DOHH2 (cell line): ENCODE results near the gene GCFC2.
"Not testable (repeated sequence)": the region's sequence is repeated elsewhere in the genome, so short reads cannot be mapped to it uniquely, and the experiment has no call there.

Experiments used
- H3F3A ChIP-seq: fragments of 200-600 bp; sonication (generic), shearing (Covaris generic); 2 replicates; pipeline ENCODE4 v1.6.0; 2016; ENCODE audit warnings: antibody characterized with exemption, mild to moderate bottlenecking; ENCODE audit not compliant: control insufficient read depth, insufficient read depth
- H3K27ac ChIP-seq: fragments of 200-600 bp; sonication (generic); 2 replicates; pipeline ENCODE4 v1.5.1; 2014; ENCODE audit warnings: low read depth, mild to moderate bottlenecking, low read length, moderate library complexity
- H3K27me3 ChIP-seq: fragments of 200-600 bp; sonication (generic); 2 replicates; pipeline ENCODE4 v1.6.1; 2014; ENCODE audit warnings: mild to moderate bottlenecking, low read length, mixed read lengths; ENCODE audit not compliant: control insufficient read depth
- H3K36me3 ChIP-seq: fragments of 200-600 bp; sonication (generic); 2 replicates; pipeline ENCODE4 v1.6.1; 2014; ENCODE audit warnings: mild to moderate bottlenecking, low read length, moderate library complexity, mixed read lengths; ENCODE audit not compliant: control insufficient read depth
- H3K4me1 ChIP-seq: fragments of 200-600 bp; sonication (generic); 2 replicates; pipeline ENCODE4 v1.6.1; 2014; ENCODE audit warnings: mild to moderate bottlenecking, low read length, mixed read lengths; ENCODE audit not compliant: control insufficient read depth
- H3K4me2 ChIP-seq: fragments of 200-600 bp; sonication (generic); 2 replicates; pipeline ENCODE4 v1.6.0; 2014; ENCODE audit warnings: mild to moderate bottlenecking, low read length, moderate library complexity
- H3K4me3 ChIP-seq: fragments of 200-600 bp; sonication (generic); 2 replicates; pipeline ENCODE4 v1.5.1; 2014; ENCODE audit warnings: mild to moderate bottlenecking, low read length, mixed read lengths
- H3K79me2 ChIP-seq: fragments of 200-600 bp; sonication (generic); 2 replicates; pipeline ENCODE4 v1.6.1; 2014; ENCODE audit warnings: mild to moderate bottlenecking, low read length, mixed read lengths; ENCODE audit not compliant: control insufficient read depth
- H3K9me2 ChIP-seq: fragments of 200-600 bp; sonication (generic); replicated peaks from 2 replicates; pipeline ENCODE4 v1.6.1; 2014; ENCODE audit warnings: mild to moderate bottlenecking, low read length, mixed read lengths; ENCODE audit not compliant: control insufficient read depth
- H3K9me3 ChIP-seq: fragments of 200-600 bp; sonication (generic); 2 replicates; pipeline ENCODE4 v1.6.1; 2014; ENCODE audit warnings: antibody characterized with exemption, low read length, mixed read lengths; ENCODE audit not compliant: control insufficient read depth, insufficient read depth
- H4K20me1 ChIP-seq: fragments of 200-600 bp; sonication (generic); 2 replicates; pipeline ENCODE4 v1.6.0; 2014; ENCODE audit warnings: low read depth, mild to moderate bottlenecking, antibody characterized with exemption, low read length, moderate library complexity; ENCODE audit not compliant: control insufficient read depth, insufficient read depth
- EZH2phosphoT487 ChIP-seq: fragments of 200-600 bp; sonication (generic); IDR thresholded peaks from 2 replicates; pipeline ENCODE4 v1.6.1; 2017; ENCODE audit warnings: borderline replicate concordance, mild to moderate bottlenecking, antibody characterized with exemption, low read length, moderate library complexity, mixed read lengths
- TF ChIP-seq, protein P1 (sequence below): fragments of 200-600 bp; sonication (generic); IDR thresholded peaks from one replicate; pipeline ENCODE4 v1.5.1; 2014; ENCODE audit warnings: antibody characterized with exemption, mild to moderate bottlenecking, low read depth, low read length; ENCODE audit not compliant: poor library complexity, severe bottlenecking

Gene GCFC2

DNA sequence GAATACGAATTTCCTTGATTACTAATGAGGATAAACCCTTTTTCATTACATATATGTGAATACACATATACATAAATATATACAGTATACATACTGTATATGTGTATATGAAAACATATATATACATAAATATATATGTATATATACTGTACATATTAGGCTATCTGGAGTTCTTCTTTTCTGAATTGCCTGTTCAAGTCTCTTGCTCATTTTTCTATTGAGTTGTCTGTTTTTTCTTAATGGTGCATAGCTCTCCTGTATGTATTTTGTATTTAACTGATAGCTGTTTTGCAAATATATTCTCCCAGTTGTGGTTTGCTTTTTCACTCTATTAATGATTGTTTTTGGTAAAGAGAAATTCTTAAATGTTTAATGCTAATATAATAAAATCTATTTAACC lies 8.9 kb upstream of the GCFC2 start:
- Histone ChIP-seq H3K27me3 (peaks cover 12% of the 10 kb centered on the region), H3K79me2 (no peaks in the 10 kb centered on the region), H3K4me2 (no peak overlapping the region), H3K36me3 (no peaks in the 10 kb centered on the region), H3K4me1 (no peaks in the 10 kb centered on the region), H3K27ac (no peak overlapping the region), H3F3A (0 out of 2 replicates have a peak, but pooled peaks cover 3% of the 10 kb centered on the region), H3K9me3 (no peaks in the 10 kb centered on the region), H3K9me2 (no peaks in the 10 kb centered on the region), H4K20me1 (no peaks in the 10 kb centered on the region), H3K4me3 (no peak overlapping the region)
- TF ChIP-seq, protein P1, sequence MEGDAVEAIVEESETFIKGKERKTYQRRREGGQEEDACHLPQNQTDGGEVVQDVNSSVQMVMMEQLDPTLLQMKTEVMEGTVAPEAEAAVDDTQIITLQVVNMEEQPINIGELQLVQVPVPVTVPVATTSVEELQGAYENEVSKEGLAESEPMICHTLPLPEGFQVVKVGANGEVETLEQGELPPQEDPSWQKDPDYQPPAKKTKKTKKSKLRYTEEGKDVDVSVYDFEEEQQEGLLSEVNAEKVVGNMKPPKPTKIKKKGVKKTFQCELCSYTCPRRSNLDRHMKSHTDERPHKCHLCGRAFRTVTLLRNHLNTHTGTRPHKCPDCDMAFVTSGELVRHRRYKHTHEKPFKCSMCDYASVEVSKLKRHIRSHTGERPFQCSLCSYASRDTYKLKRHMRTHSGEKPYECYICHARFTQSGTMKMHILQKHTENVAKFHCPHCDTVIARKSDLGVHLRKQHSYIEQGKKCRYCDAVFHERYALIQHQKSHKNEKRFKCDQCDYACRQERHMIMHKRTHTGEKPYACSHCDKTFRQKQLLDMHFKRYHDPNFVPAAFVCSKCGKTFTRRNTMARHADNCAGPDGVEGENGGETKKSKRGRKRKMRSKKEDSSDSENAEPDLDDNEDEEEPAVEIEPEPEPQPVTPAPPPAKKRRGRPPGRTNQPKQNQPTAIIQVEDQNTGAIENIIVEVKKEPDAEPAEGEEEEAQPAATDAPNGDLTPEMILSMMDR, result no peak
- no peak for TF ChIP-seq EZH2phosphoT487

DNA sequence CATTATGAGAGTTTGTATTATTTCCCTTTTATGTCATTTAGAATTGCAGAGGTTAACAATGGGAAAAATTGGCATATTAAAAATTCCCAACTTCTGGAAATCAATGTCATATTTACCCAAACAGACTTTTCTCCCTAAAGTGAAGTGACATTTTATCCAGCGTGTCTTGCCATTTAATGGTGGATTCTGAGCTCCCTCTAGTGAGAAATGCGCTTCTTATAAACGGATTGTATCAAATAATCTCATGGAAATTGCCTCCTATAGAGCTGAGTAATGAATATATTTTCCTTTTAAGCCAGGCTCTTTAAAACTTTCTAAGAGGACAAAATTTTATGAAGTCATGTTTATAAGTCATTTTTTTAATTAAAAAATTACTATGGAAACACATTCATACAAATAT lies 5.7 kb upstream of the GCFC2 start:
- Histone ChIP-seq H3K4me1 (peaks cover 2% of the 10 kb centered on the region), H4K20me1 (no peaks in the 10 kb centered on the region), H3K9me2 (no peaks in the 10 kb centered on the region), H3K79me2 (no peaks in the 10 kb centered on the region), H3K36me3 (no peaks in the 10 kb centered on the region), H3K4me2 (no peak overlapping the region), H3K9me3 (no peaks in the 10 kb centered on the region), H3F3A (0 out of 2 replicates have a peak, but pooled peaks cover 3% of the 10 kb centered on the region), H3K4me3 (no peak overlapping the region), H3K27ac (no peak overlapping the region), H3K27me3 (peaks cover 9% of the 10 kb centered on the region)
- TF ChIP-seq EZH2phosphoT487, result no peak
- TF ChIP-seq, protein P1, result peak; percentile 19

DNA sequence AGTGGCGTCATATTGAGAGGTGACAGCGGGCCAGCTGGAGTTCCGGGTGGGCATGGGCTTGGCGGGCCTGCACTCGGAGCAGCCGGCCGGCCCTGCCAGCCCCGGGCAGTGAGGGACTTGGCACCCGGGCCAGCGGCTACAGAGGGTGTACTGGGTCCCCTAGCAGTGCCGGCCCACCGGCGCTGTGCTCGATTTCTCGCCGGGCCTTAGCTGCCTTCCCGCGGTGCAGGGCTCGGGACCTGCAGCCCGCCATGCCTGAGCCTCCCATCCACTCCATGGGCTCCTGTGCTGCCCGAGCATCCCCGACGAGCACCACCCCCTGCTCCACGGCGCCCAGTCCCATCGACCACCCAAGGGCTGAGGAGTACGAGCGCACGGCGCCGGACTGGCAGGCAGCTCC lies 875 bp upstream of the GCFC2 start:
- Histone ChIP-seq H3K4me1 (peaks cover 20% of the 10 kb centered on the region), H3K36me3 (peaks cover 10% of the 10 kb centered on the region), H3K79me2 (peaks cover 36% of the 10 kb centered on the region), H3K4me3 (peak overlapping the region; percentile 79), H3K4me2 (peak overlapping the region; percentile 94)
- H3K27me3 ChIP-seq, H3K27ac ChIP-seq, H4K20me1 ChIP-seq, H3K9me3 ChIP-seq, H3F3A ChIP-seq, H3K9me2 ChIP-seq: not testable (repeated sequence)

DNA sequence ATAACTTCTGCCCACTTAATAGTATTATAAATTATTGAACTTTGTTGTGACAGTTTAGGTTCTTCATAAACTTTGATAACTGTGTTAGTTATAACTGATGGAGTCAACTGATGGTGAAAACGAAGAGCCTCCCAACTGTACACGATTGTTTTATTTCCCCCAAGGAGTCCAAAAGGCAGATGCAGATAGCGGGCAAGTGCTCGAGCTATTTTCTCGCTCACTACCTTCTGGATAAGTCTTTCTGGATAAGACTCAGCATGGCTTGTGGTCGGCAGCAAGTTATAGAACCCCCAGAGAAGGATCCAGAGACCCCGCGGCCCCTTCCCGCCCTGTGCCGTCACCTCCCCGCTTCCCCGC lies 517 bp downstream of the GCFC2 start:
- Histone ChIP-seq H3K4me1 (peaks cover 20% of the 10 kb centered on the region), H3K36me3 (peaks cover 21% of the 10 kb centered on the region), H3K9me3 (no peaks in the 10 kb centered on the region), H3K27me3 (peaks cover 4% of the 10 kb centered on the region; the same call in 1 of the 2 replicates), H3K9me2 (no peaks in the 10 kb centered on the region), H3K27ac (peak overlapping the region; percentile 77), H3K4me2 (peak overlapping the region; percentile 94), H3K4me3 (peak overlapping the region; percentile 79), H3K79me2 (peaks cover 38% of the 10 kb centered on the region), H3F3A (peaks cover 5% of the 10 kb centered on the region), H4K20me1 (no peaks in the 10 kb centered on the region)
- TF ChIP-seq, protein P1, result no peak
- TF ChIP-seq EZH2phosphoT487, result no peak
